Activated T-cell treated with anti-CD3 and anti-CD28 coated beads, Interleukin-2, amount 50 U/mL, for 4 hours (primary cell): ENCODE measurements around the gene TWF1. TPM values are rescaled to one million over a fixed set of nuclear protein-coding genes. Genes with fewer than 3 reads are reported as not detected.
A peak's percentile ranks its signal among the peaks of the same experiment; 100 is the strongest.
"Not testable (repeated sequence)": the region's sequence is repeated elsewhere in the genome, so short reads cannot be mapped to it uniquely, and the experiment has no call there.

ENCODE experiments used
- ATAC-seq, 2 donors: fragments of 200-7000 bp; cut with Tn5 transposase; one replicate each; pipeline ENCODE4 v1.10.0; 2021
- DNase-seq: peaks from one replicate; pipeline ENCODE4 v3.0.0-alpha.2; 2020
- H3K27me3 Mint-ChIP-seq: one replicate; pipeline ENCODE4 v1.8.0; 2021; ENCODE audit warnings: low read depth, mixed read lengths
- H3K36me3 Mint-ChIP-seq: one replicate; pipeline ENCODE4 v1.8.0; 2022; ENCODE audit warnings: mixed read lengths; ENCODE audit not compliant: insufficient read depth
- H3K4me1 Mint-ChIP-seq: one replicate; pipeline ENCODE4 v1.8.0; 2021; ENCODE audit warnings: low read depth, mixed read lengths
- H3K4me3 Mint-ChIP-seq: one replicate; pipeline ENCODE4 v1.8.0; 2021; ENCODE audit warnings: mild to moderate bottlenecking, moderate library complexity, mixed read lengths
- H3K9me3 Mint-ChIP-seq: one replicate; pipeline ENCODE4 v1.8.0; 2021; ENCODE audit warnings: mixed read lengths
- total RNA-seq, 3 donors: library from RNA; stranded (reverse); gene quantifications; one replicate each; pipeline ENCODE4 v1.2.1, GENCODE V29; 2021

The TWF1 gene
- total RNA-seq, 3 donors from 2014 or later, result 35.9 to 46.2 (median 40.7) TPM

DNA sequence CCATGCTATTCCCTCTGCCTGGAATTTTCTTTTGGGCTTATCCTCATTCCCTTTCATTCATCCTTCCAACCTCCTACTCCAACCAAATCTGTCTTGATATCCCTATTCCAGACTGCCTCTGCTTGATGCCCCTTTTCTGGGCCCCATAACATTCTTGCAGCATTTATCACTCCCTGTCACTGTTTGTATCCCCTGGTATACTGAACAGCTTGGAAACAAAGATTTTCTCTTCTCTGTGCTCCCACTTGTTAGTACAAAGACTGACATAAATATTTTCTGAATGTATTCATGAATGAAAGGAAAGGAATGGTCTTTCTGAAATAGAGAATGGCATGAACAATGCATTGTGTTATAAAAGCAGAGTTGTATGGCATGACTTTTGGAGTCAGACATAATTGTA lies 39.8 kb downstream of the TWF1 start:
- peaks cover 28% of the 10 kb centered on the region for H3K36me3 Mint-ChIP-seq
- no peaks in the 10 kb centered on the region for H3K27me3 Mint-ChIP-seq
- peaks cover 29% of the 10 kb centered on the region for H3K4me1 Mint-ChIP-seq
- DNase-seq (no peak), ATAC-seq (no peak)
- no peak overlapping the region for H3K4me3 Mint-ChIP-seq
- H3K9me3 Mint-ChIP-seq, result no peaks in the 10 kb centered on the region

DNA sequence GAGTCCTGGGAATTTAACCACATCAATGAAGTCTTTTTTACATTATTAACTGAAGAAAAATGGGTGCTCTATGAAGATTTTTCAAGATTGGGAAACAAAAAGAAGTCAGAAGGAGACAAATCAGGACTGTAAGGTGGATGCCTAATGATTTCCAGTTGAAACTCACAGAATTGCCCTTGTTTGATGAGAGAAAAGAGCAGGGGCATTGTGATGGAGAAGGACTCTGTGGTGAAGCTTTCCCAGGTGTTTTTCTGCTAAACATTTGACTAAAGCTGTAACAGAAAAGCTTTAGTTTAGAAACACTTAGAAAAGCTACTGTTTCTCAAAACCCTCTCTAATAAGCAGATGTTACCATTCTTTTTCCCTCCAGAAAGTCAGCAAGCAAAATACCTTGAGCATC lies 41.6 kb downstream of the TWF1 start:
- Mint-ChIP-seq H3K4me1 (peaks cover 35% of the 10 kb centered on the region), H3K9me3 (no peaks in the 10 kb centered on the region), H3K27me3 (no peaks in the 10 kb centered on the region), H3K4me3 (no peak overlapping the region), H3K36me3 (peaks cover 15% of the 10 kb centered on the region)
- DNase-seq (no peak), ATAC-seq (no peak)

DNA sequence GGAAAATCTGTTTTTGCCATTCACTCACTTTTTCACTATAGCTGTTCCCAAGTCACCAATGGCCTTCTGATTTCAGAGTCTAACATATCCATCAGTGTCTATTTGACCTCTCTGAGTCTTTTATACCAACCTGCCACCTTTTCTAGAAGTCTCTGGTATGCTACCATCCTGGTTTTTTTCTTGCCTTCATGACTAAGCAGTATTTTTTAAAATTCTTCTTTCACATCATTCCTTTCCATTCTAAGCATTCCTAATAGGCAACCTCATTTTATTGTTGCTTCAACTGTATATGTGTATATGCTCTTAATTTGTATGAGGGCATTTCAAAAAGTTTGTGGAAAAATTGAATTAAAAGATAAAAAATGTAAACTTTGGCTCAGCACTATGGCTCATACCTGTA lies 42.3 kb downstream of the TWF1 start:
- Mint-ChIP-seq H3K9me3 (no peaks in the 10 kb centered on the region), H3K27me3 (no peaks in the 10 kb centered on the region), H3K36me3 (peaks cover 13% of the 10 kb centered on the region), H3K4me1 (peaks cover 36% of the 10 kb centered on the region), H3K4me3 (no peak overlapping the region)
- ATAC-seq, result no peak
- no peak for DNase-seq

DNA sequence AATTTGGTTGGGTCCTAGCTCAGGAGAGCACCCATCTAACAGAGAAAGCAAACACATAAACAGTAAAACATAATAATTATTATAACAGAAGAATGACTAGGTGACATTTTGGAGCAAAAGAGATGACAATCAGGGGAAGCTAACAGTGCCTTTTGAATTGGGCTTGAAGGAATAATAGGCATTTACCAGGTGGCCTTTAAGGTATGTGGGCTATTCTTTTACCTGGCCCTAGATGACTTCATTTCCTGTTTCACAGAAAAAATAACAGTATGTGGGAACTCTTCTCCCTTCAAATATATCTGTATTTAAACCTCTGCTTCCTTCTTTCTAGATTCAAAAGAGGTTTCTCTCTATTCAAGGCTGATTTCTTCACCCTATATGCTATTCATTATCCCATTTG lies 43.5 kb downstream of the TWF1 start:
- H3K27me3 Mint-ChIP-seq, result no peaks in the 10 kb centered on the region
- peaks cover 43% of the 10 kb centered on the region for H3K4me1 Mint-ChIP-seq
- no peak overlapping the region for H3K4me3 Mint-ChIP-seq
- ATAC-seq (no peak), DNase-seq (no peak)
- H3K9me3 Mint-ChIP-seq, result no peaks in the 10 kb centered on the region
- peaks cover 8% of the 10 kb centered on the region for H3K36me3 Mint-ChIP-seq

DNA sequence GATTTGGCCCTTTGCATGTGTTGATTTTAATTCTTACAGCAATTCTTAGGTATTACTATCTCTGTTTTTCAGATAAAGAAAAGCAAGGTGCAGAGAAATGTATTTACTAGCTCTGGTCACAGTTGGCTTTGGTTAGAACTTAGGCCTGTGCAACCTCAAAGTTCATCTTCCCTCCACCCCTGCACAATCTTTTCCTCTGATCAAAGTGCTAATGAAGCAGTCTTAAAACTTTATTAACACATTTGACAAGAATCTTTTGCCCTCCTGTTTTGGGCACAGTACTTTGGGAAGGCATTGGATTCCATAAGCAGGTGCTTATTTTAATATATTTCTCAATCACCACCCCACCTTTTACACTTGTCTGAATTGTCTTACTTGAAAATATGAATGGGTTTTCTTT lies 44.6 kb downstream of the TWF1 start:
- H3K4me1 Mint-ChIP-seq, result peaks cover 51% of the 10 kb centered on the region
- H3K9me3 Mint-ChIP-seq, result no peaks in the 10 kb centered on the region
- no peak for DNase-seq
- H3K36me3 Mint-ChIP-seq, result peaks cover 10% of the 10 kb centered on the region
- H3K27me3 Mint-ChIP-seq, result no peaks in the 10 kb centered on the region
- peak overlapping the region; percentile 52 for H3K4me3 Mint-ChIP-seq
- ATAC-seq, result no peak

DNA sequence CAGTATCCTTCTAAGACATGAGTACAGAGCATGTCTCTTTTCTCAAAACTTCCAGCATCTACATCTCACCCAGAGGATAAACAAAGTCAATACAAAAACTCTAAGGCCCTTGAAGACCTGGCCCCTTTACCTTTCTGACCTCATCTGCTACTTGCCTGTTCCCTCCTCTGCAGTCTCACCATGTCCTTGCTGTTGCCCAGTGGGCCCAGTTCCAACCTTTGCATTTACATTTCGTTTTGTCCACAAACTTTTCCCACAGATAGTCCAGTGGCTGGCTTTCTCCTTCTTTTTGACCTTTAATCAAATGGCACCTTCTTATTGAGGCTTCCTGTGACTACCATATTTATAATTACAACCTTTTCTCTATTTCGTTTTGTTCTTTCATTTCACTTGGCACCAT lies 45.7 kb downstream of the TWF1 start:
- H3K27me3 Mint-ChIP-seq, result no peaks in the 10 kb centered on the region
- peak overlapping the region; percentile 97 for H3K4me3 Mint-ChIP-seq
- peaks cover 14% of the 10 kb centered on the region for H3K36me3 Mint-ChIP-seq
- peaks cover 57% of the 10 kb centered on the region for H3K4me1 Mint-ChIP-seq
- DNase-seq, result no peak
- no peak for ATAC-seq
- no peaks in the 10 kb centered on the region for H3K9me3 Mint-ChIP-seq

DNA sequence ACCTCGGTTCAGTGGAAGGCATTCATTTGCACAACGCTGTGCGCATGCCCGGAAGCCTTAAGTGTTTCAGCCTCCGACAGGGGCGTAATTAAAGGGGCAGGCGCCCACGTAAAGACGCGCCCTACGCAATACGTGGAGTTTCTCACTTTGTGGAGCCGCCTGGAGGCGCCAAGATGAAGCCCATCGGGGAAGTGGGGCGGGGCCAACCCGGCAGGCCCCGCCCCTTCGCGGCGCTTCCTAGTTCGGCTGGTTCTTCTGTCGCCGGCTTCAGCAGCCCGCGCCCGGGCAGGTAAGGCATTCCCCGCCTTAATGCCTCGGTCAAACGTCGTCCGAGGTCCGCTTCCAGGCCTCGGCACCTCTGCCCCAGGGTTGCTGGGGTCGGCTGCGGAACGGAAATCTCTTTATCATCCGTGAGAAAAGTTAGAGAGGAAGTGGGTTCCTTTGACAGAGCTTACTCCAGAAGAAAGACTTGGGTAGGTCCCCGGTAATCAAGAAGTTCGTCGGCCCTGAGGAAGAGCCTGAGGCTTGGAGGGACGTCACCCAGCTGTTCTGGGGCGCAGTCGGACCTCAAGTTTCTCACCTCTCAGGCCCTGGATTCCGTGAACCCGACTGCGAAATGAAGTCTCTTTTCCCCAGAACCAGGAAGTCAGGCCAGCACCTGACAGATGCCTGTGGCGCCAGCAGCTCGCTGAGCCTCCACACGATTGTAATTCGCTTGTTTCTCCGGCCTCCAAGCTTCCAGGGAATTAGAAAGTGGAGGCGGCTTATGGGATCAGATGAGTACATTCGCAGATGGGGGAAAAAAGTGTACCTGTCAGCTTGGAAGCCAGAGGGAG lies 47.2 kb downstream of the TWF1 start, which contains the start of the genes IRAK4 and PUS7L:
Gene IRAK4 (plus strand): TSS at position 224 of the 836 bp plus-strand sequence. CDS start 9,161 bp downstream, outside the sequence.
Gene PUS7L (minus strand): TSS at position 63 of the 836 bp plus-strand sequence. CDS start 3,545 bp downstream, outside the sequence.
- Mint-ChIP-seq H3K36me3 (peaks cover 27% of the 10 kb centered on the region), H3K27me3 (no peaks in the 10 kb centered on the region), H3K9me3 (no peaks in the 10 kb centered on the region), H3K4me1 (peaks cover 65% of the 10 kb centered on the region), H3K4me3 (peak within 1 kb of the TSS; percentile 97)
- peak; percentile 93 for DNase-seq
- peak; percentile 96 to 98 for ATAC-seq

DNA sequence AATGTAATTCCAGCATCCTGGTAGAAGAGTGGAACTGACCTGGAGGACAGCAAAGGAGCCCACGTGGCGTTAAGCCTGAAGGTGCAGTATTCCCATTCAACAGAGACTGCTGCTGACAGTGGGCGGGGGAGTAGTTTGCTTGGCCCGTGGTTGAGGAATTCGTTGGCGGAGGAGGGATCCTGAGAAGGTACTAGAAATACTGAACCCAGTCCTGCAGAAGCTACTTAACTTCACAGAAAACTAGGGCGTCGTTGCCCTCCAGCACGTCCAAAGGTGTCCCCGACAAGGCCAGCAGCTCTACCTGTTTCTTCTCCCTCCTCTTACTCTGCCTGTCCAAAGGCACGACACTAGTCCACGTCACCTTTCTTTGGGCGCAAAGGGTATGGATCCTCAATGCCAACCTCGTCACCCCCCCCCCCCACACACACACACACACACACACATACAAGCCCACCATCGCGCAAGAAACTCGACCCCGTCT lies 47.8 kb downstream of the TWF1 start:
- peak overlapping the region; percentile 97 for H3K4me3 Mint-ChIP-seq
- DNase-seq (no peak), ATAC-seq (peak; percentile 27 to 30)
- peaks cover 27% of the 10 kb centered on the region for H3K36me3 Mint-ChIP-seq
- no peaks in the 10 kb centered on the region for H3K9me3 Mint-ChIP-seq
- no peaks in the 10 kb centered on the region for H3K27me3 Mint-ChIP-seq
- H3K4me1 Mint-ChIP-seq, result peaks cover 67% of the 10 kb centered on the region

DNA sequence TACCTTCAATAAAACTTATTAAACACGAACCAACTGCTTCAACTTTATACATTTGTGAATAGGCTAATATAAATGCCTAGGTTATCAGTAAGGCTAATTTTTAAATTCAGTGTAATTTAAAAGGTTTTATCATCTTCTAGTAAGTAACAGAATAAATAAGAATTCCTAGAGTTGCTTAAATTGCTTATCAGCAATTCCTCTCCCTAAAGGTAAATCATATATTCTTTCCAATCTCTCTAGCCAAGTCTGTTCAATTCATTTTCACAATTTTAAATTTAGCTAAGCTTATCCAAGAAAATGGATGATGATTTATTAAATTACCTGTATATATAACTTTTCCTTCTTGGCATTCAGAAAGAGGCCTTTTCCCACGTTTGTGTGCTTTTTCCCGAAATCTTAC lies 52.1 kb downstream of the TWF1 start:
- H3K36me3 Mint-ChIP-seq, result peaks cover 40% of the 10 kb centered on the region
- DNase-seq (no peak), ATAC-seq (no peak)
- peaks cover 6% of the 10 kb centered on the region for H3K9me3 Mint-ChIP-seq
- no peaks in the 10 kb centered on the region for H3K27me3 Mint-ChIP-seq
- H3K4me3 Mint-ChIP-seq, result no peak overlapping the region
- peaks cover 47% of the 10 kb centered on the region for H3K4me1 Mint-ChIP-seq

DNA sequence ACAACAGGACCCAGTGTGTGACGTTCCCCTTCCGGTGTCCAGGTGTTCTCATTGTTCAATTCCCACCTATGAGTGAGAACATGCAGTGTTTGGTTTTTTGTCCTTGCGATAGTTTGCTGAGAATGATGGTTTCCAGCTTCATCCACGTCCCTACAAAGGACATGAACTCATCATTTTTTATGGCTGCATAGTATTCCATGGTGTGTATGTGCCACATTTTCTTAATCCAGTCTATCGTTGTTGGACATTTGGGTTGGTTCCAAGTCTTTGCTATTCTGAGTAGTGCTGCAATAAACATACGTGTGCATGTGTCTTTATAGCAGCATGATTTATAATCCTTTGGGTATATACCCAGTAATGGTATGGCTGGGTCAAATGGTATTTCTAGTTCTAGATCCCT lies 54.8 kb downstream of the TWF1 start:
- H3K27me3 Mint-ChIP-seq, H3K4me3 Mint-ChIP-seq, ATAC-seq, DNase-seq, H3K9me3 Mint-ChIP-seq: not testable (repeated sequence)
- peaks cover 30% of the 10 kb centered on the region for H3K4me1 Mint-ChIP-seq
- H3K36me3 Mint-ChIP-seq, result peaks cover 42% of the 10 kb centered on the region

DNA sequence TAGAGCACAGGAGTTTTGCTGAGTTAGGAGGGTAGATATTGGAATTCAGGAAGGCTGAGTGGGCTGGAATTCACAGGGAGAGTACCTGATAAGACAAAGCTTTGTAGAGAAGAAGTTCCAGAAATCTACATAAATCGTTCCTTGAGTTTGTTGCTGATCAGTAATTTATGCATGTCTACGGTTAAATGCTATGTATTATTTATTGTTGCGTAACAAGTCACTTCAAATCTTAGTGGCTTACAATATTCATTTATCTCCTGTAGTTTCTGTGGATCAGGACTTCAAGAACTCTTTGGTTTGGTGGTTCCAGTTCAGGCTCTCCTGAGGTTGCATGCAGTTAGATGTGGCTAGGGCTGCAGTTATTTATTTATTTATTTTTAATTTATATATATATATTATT lies 55.3 kb downstream of the TWF1 start:
- DNase-seq (no peak), ATAC-seq (no peak)
- H3K4me3 Mint-ChIP-seq, result no peak overlapping the region
- H3K9me3 Mint-ChIP-seq, result peaks cover 6% of the 10 kb centered on the region
- peaks cover 26% of the 10 kb centered on the region for H3K4me1 Mint-ChIP-seq
- no peaks in the 10 kb centered on the region for H3K27me3 Mint-ChIP-seq
- H3K36me3 Mint-ChIP-seq, result peaks cover 42% of the 10 kb centered on the region

DNA sequence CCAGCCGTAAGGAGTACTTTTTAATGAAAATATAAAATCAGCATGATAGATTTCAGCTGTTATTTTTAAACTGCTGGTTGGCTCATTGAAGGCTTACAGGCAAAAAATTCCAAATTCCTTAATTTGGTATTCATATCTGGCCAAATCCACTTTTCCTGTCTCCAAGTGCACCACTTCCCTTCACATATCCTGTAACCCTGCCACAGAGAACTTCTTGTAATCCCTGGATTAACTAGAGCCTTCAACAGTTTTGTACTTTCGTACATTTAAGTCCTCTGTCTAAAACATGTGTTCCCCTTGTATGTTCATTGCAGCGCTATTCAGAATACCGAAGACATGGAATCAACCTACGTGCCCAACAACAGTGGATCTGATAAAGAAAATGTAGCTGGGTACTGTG lies 57.1 kb downstream of the TWF1 start:
- peaks cover 18% of the 10 kb centered on the region for H3K4me1 Mint-ChIP-seq
- H3K9me3 Mint-ChIP-seq, result peaks cover 6% of the 10 kb centered on the region
- DNase-seq, result no peak
- H3K36me3 Mint-ChIP-seq, result peaks cover 42% of the 10 kb centered on the region
- no peaks in the 10 kb centered on the region for H3K27me3 Mint-ChIP-seq
- H3K4me3 Mint-ChIP-seq, result no peak overlapping the region
- ATAC-seq, result no peak

DNA sequence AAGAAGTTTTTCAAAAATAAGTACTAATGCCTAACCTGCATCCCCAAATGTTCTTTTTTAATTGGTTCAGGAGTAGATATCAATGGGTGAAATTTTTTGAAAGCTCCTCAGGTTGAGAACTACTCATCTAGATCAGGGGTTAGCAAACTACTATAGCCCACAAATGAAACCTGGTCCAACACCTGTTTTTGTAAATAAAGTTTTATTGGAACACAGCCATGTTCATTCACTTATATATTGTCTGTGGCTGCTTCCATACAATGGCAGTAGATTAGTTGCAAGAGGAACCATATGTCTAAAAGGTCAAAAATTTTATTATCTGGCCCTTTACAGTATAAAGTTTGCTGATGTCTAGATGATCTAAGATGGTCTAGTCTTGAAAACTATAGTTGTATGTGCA lies 61.3 kb downstream of the TWF1 start:
- peaks cover 42% of the 10 kb centered on the region for H3K36me3 Mint-ChIP-seq
- DNase-seq (no peak), ATAC-seq (no peak)
- H3K9me3 Mint-ChIP-seq, result no peaks in the 10 kb centered on the region
- no peak overlapping the region for H3K4me3 Mint-ChIP-seq
- no peaks in the 10 kb centered on the region for H3K27me3 Mint-ChIP-seq
- H3K4me1 Mint-ChIP-seq, result peaks cover 1% of the 10 kb centered on the region
